H9 (cell line): ENCODE results near the gene GABBR2. TPM values are rescaled to one million over a fixed set of nuclear protein-coding genes. Genes with fewer than 3 reads are reported as not detected.

Source experiments
- DNase-seq: peaks from one replicate; pipeline ENCODE4 v3.0.0-alpha.2; 2017
- H2AFZ ChIP-seq: one replicate; pipeline ENCODE4 v1.6.1; 2013; ENCODE audit warnings: mild to moderate bottlenecking, low read length, control low read depth, moderate library complexity
- H2AK5ac ChIP-seq: 2 replicates; pipeline ENCODE4 v1.6.1; 2013; ENCODE audit warnings: low read length, control low read depth, mixed read lengths; ENCODE audit not compliant: insufficient read length
- H2BK120ac ChIP-seq: one replicate; pipeline ENCODE4 v1.6.1; 2013; ENCODE audit warnings: low read depth, mild to moderate bottlenecking, low read length, control low read depth, inconsistent platforms; ENCODE audit not compliant: poor library complexity, severe bottlenecking
- H2BK12ac ChIP-seq: 2 replicates; pipeline ENCODE4 v1.6.1; 2013; ENCODE audit warnings: low read length, control low read depth, mixed read lengths, low read depth; ENCODE audit not compliant: insufficient read length
- H2BK15ac ChIP-seq: 2 replicates; pipeline ENCODE4 v1.6.1; 2013; ENCODE audit warnings: low read depth, low read length, control low read depth
- H2BK20ac ChIP-seq: one replicate; pipeline ENCODE4 v1.6.1; 2013; ENCODE audit warnings: low read depth, mild to moderate bottlenecking, low read length, control low read depth, inconsistent platforms; ENCODE audit not compliant: poor library complexity, severe bottlenecking
- H2BK5ac ChIP-seq: 2 replicates; pipeline ENCODE4 v1.6.1; 2013; ENCODE audit warnings: low read length, control low read depth, mixed read lengths; ENCODE audit not compliant: insufficient read length
- H3K14ac ChIP-seq: 2 replicates; pipeline ENCODE4 v1.6.1; 2013; ENCODE audit warnings: low read length, control low read depth; ENCODE audit not compliant: insufficient read depth
- H3K18ac ChIP-seq: 2 replicates; pipeline ENCODE4 v1.6.1; 2013; ENCODE audit warnings: low read depth, mild to moderate bottlenecking, mixed read lengths, low read length, control low read depth; ENCODE audit not compliant: insufficient read length
- H3K23ac ChIP-seq: 2 replicates; pipeline ENCODE4 v1.6.1; 2013; ENCODE audit warnings: low read length, control low read depth, mixed read lengths, low read depth; ENCODE audit not compliant: insufficient read length
- H3K23me2 ChIP-seq: 2 replicates; pipeline ENCODE4 v1.6.1; 2013; ENCODE audit warnings: low read depth, mild to moderate bottlenecking, mixed read lengths, low read length, control low read depth; ENCODE audit not compliant: insufficient read length, poor library complexity, severe bottlenecking
- H3K27ac ChIP-seq: 2 replicates; pipeline ENCODE4 v1.5.1; 2013; ENCODE audit warnings: low read length, control low read depth, mixed read lengths, low read depth; ENCODE audit not compliant: insufficient read length
- H3K27me3 ChIP-seq: 2 replicates; pipeline ENCODE4 v1.6.1; 2013; ENCODE audit warnings: low read length, control low read depth, inconsistent platforms; ENCODE audit not compliant: insufficient read depth
- H3K4ac ChIP-seq: 2 replicates; pipeline ENCODE4 v1.6.1; 2013; ENCODE audit warnings: low read depth, mild to moderate bottlenecking, control low read depth, inconsistent platforms, low read length, moderate library complexity
- H3K4me1 ChIP-seq: 2 replicates; pipeline ENCODE4 v1.6.1; 2013; ENCODE audit warnings: low read length, control low read depth, inconsistent platforms; ENCODE audit not compliant: insufficient read depth
- H3K4me2 ChIP-seq: 2 replicates; pipeline ENCODE4 v1.6.1; 2013; ENCODE audit warnings: low read length, control low read depth, mixed read lengths; ENCODE audit not compliant: insufficient read length, insufficient read depth
- H3K56ac ChIP-seq: 2 replicates; pipeline ENCODE4 v1.6.1; 2013; ENCODE audit warnings: low read depth, mild to moderate bottlenecking, mixed read lengths, low read length, control low read depth; ENCODE audit not compliant: insufficient read length
- H3K79me1 ChIP-seq: 2 replicates; pipeline ENCODE4 v1.6.1; 2013; ENCODE audit warnings: low read depth, mild to moderate bottlenecking, moderate library complexity, low read length, control low read depth, inconsistent platforms; ENCODE audit not compliant: insufficient read depth, poor library complexity, severe bottlenecking
- H3K79me2 ChIP-seq: 2 replicates; pipeline ENCODE4 v1.6.1; 2013; ENCODE audit warnings: low read length, control low read depth, inconsistent platforms; ENCODE audit not compliant: insufficient read depth
- H3K9ac ChIP-seq: 2 replicates; pipeline ENCODE4 v1.6.1; 2013; ENCODE audit warnings: low read length, control low read depth, mixed read lengths; ENCODE audit not compliant: insufficient read length; ENCODE audit errors: extremely low read depth
- H3K9me3 ChIP-seq: one replicate; pipeline ENCODE4 v1.6.1; 2013; ENCODE audit warnings: low read depth, low read length, inconsistent platforms; ENCODE audit not compliant: control insufficient read depth
- H3T11ph ChIP-seq: one replicate; pipeline ENCODE4 v1.6.1; 2013; ENCODE audit warnings: mild to moderate bottlenecking, low read length, control low read depth, inconsistent platforms
- H4K20me1 ChIP-seq: one replicate; pipeline ENCODE4 v1.6.1; 2013; ENCODE audit not compliant: control insufficient read depth, insufficient read length, insufficient read depth
- H4K5ac ChIP-seq: 2 replicates; pipeline ENCODE4 v1.6.1; 2013; ENCODE audit warnings: low read depth, mild to moderate bottlenecking, mixed read lengths, low read length, control low read depth; ENCODE audit not compliant: insufficient read length
- H4K8ac ChIP-seq: replicated peaks from 2 replicates; pipeline ENCODE4 v1.6.1; 2013; ENCODE audit warnings: low read length, control low read depth, mixed read lengths, low read depth; ENCODE audit not compliant: insufficient read length
- H4K91ac ChIP-seq: 2 replicates; pipeline ENCODE4 v1.6.1; 2013; ENCODE audit warnings: low read depth, mild to moderate bottlenecking, moderate library complexity, mixed read lengths, low read length, control low read depth; ENCODE audit not compliant: insufficient read length
- H3K27ac Mint-ChIP-seq, 3 experiments: 2 replicates in 2 of 3; 3 replicates in 1 of 3; pipeline ENCODE4 v1.8.0; 2020 to 2021; ENCODE audit warnings: mixed read lengths in 3 of 3, mild to moderate bottlenecking in 1 of 3, moderate library complexity in 1 of 3
- H3K27me3 Mint-ChIP-seq: 2 replicates; pipeline ENCODE4 v1.8.0; 2021; ENCODE audit warnings: low read depth, mild to moderate bottlenecking, moderate library complexity, mixed read lengths
- H3K36me3 Mint-ChIP-seq, 3 experiments: 2 replicates in 2 of 3; 3 replicates in 1 of 3; pipeline ENCODE4 v1.8.0; 2020 to 2021; ENCODE audit warnings: low read depth in 3 of 3, mixed read lengths in 3 of 3; ENCODE audit not compliant: insufficient read depth in 1 of 3
- H3K4me1 Mint-ChIP-seq, 2 experiments: 2 replicates each; pipeline ENCODE4 v1.8.0; 2020; ENCODE audit warnings: mixed read lengths in 2 of 2
- H3K4me3 Mint-ChIP-seq, 2 experiments: 2 replicates in 1 of 2; 3 replicates in 1 of 2; pipeline ENCODE4 v1.8.0; 2020 to 2021; ENCODE audit warnings: mild to moderate bottlenecking in 2 of 2, mixed read lengths in 2 of 2, moderate library complexity in 1 of 2
- H3K9me3 Mint-ChIP-seq, 2 experiments: 2 replicates in 1 of 2; 3 replicates in 1 of 2; pipeline ENCODE4 v1.8.0; 2020; ENCODE audit warnings: mild to moderate bottlenecking in 2 of 2, mixed read lengths in 2 of 2, moderate library complexity in 1 of 2
- WGBS: extraction: QIAGEN DNeasy Blood & Tissue Kit; methylation state at CpG from one replicate; pipeline ENCODE4 v1.1.7; 2013; ENCODE audit warnings: missing lambda C conversion rate, low lambda C conversion rate, mixed read lengths; ENCODE audit not compliant: insufficient read length; ENCODE audit errors: extremely low coverage; 5-methylcytosine and 5-hydroxymethylcytosine counted together
- total RNA-seq: library from RNA; stranded (reverse); gene quantifications from 2 replicates; pipeline ENCODE4 v1.2.1, GENCODE V29; 2021
- TF ChIP-seq, protein P1 (sequence below): fragments of 200-600 bp; sonication (generic); conservative IDR thresholded peaks from 3 replicates; pipeline ENCODE4 v1.8.0; 2021; ENCODE audit warnings: antibody characterized with exemption, mild to moderate bottlenecking

Gene GABBR2
- total RNA-seq, 1 experiment from 2014 or later, result 0.66 TPM

DNA sequence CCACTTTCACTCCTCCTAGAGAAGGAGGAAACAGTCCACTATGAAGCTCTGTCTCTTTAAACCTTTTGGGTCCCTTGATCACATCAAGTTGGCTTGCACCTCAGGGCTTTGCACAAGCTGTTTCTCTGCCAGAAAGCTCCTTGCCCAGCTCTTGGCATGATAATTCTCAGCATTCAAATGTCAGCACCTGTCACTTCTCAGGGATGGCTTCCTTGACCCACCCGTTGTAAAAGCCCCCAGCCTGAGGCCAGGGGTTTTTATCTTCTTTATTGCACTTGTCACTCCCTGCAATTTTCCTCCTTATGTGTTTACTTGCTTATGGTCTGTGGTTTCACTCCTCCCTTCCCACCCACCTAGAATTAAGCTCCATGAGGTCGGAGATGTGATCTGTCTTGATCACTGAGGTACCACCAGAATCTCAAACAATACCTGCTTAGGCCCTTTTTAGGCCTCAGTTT is 252.6 kb downstream of the GABBR2 start:
- Histone ChIP-seq H3K9ac (no peak overlapping the region), H3K18ac (no peak overlapping the region), H2BK5ac (no peak overlapping the region), H2BK20ac (no peak overlapping the region), H2BK12ac (no peak overlapping the region), H3K23ac (no peak overlapping the region), H2BK120ac (no peak overlapping the region), H3T11ph (no peak overlapping the region), H3K4me2 (no peak overlapping the region), H3K79me2 (no peaks in the 10 kb centered on the region), H3K79me1 (no peaks in the 10 kb centered on the region), H4K8ac (no peak overlapping the region), H4K5ac (no peak overlapping the region), H2AFZ (no peak overlapping the region), H3K27ac (no peak overlapping the region), H3K23me2 (no peaks in the 10 kb centered on the region), H4K91ac (no peak overlapping the region), H2AK5ac (no peak overlapping the region), H3K9me3 (no peaks in the 10 kb centered on the region), H4K20me1 (no peaks in the 10 kb centered on the region), H3K27me3 (no peaks in the 10 kb centered on the region), H3K4me1 (no peaks in the 10 kb centered on the region), H3K4ac (no peak overlapping the region), H3K56ac (no peak overlapping the region), H3K14ac (no peak overlapping the region), H2BK15ac (no peak overlapping the region)
- Mint-ChIP-seq H3K27me3 (peaks cover 1% of the 10 kb centered on the region), H3K27ac (no peak overlapping the region), H3K4me3 (no peak overlapping the region), H3K36me3 (peaks cover 4 to 14% (median 10%) of the 10 kb centered on the region in 3 experiments; a peak in 4 of 7 replicates), H3K4me1 (peaks cover 5 to 10% of the 10 kb centered on the region in 2 experiments), H3K9me3 (peaks cover 17 to 25% of the 10 kb centered on the region in 2 experiments)
- WGBS, result no CpG with 5 or more reads among the region's 2 CpGs
- no peak for DNase-seq
- TF ChIP-seq, protein P1, sequence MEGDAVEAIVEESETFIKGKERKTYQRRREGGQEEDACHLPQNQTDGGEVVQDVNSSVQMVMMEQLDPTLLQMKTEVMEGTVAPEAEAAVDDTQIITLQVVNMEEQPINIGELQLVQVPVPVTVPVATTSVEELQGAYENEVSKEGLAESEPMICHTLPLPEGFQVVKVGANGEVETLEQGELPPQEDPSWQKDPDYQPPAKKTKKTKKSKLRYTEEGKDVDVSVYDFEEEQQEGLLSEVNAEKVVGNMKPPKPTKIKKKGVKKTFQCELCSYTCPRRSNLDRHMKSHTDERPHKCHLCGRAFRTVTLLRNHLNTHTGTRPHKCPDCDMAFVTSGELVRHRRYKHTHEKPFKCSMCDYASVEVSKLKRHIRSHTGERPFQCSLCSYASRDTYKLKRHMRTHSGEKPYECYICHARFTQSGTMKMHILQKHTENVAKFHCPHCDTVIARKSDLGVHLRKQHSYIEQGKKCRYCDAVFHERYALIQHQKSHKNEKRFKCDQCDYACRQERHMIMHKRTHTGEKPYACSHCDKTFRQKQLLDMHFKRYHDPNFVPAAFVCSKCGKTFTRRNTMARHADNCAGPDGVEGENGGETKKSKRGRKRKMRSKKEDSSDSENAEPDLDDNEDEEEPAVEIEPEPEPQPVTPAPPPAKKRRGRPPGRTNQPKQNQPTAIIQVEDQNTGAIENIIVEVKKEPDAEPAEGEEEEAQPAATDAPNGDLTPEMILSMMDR, result no peak
